HG03025 (cell line): ENCODE data around the gene RAB6C.
"Not testable (repeated sequence)": the region's sequence is repeated elsewhere in the genome, so short reads cannot be mapped to it uniquely, and the experiment has no call there.

ENCODE experiments used
- ATAC-seq: cut with Tn5 transposase; IDR thresholded peaks from one replicate; pipeline ENCODE4 v1.9.1; 2021; ENCODE audit warnings: mild to moderate bottlenecking, moderate library complexity; ENCODE audit not compliant: unreplicated experiment, low FRiP score

Gene RAB6C

DNA sequence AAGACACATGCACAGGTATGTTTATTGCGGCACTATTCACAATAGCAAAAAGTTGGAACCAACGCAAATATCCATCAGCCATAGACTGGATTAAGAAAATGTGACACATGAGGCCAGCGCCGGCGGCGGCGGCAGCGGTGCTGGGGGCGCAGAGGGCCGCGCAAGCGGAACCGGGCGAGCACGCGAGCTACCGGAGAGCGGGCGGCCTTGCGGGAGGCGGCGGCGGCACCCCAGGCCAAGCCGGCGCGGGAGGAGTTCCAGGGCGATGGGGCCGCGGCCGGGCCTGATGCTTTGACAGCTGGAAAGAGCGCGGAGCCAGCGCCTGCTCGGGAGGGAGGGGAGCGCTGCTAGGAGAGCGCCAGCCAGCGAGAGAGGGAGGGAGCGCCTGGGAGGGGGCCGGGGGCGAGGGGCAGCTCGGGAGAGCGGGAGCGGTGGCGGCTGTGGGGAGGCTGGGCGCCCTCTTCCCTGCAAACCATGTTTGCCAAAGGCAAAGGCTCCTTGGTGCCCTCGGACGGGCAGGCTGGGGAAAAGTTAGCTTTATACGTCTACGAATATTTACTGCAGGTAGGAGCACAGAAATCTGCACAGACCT lies 13.0 kb downstream of the RAB6C start:
- ATAC-seq: not testable (repeated sequence)

DNA sequence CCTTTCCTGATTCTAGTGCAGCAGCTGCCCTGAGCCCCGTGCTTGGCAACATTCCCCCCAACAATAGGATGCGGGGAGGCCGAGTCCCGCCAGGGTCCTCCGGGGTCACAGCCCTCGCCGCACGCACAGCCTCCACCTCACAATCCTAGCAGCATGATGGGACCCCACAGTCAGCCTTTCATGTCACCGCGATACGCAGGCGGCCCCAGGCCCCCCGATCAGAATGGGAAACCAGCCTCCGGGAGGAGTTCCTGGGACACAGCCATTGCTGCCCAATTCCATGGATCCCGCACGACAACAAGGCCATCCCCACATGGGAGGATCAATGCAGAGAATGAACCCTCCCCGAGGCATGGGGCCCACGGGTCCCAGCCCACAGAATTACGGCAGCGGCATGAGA lies 13.7 kb downstream of the RAB6C start:
- ATAC-seq: not testable (repeated sequence)

DNA sequence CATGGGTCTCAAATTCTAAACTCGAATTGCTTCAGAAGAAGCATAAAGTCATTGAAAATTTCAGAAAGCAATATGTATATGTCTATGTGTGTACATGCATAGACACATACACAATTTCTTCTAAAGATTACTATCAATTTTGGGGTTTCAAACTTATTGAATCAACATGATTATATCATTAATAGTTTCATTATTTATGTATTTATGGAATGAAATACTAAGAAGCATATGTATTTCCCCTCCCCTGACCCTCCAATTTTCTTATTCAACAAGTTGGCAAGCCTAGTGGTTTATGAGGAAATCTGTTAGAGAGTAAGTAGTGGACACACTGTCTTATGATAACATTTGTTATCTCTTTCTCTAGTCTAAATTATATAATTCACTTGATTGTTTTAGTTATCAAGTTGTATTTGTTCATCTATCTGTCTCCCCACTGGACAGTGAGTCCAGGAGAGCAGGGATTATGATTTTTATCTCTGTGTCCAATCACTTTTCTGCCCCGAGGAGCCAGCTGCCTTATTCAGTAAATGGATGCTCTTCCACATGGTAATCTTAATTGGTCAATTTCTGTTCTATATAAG lies 17.3 kb downstream of the RAB6C start:
- not testable (repeated sequence) for ATAC-seq

DNA sequence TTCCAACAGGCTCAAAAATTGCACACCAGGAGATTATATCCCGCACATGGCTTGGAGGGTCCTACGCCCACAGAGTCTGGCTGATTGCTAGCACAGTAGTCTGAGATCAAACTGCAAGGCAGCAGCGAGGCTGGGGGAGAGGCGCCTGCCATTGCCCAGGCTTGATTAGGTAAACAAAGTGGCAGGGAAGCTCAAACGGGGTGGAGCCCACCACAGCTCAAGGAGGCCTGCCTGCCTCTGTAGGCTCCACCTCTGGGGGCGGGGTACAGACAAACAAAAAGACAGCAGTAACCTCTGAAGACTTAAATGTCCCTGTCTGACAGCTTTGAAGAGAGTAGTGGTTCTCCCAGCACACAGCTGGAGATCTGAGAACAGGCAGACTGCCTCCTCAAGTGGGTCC lies 19.3 kb downstream of the RAB6C start:
- not testable (repeated sequence) for ATAC-seq

DNA sequence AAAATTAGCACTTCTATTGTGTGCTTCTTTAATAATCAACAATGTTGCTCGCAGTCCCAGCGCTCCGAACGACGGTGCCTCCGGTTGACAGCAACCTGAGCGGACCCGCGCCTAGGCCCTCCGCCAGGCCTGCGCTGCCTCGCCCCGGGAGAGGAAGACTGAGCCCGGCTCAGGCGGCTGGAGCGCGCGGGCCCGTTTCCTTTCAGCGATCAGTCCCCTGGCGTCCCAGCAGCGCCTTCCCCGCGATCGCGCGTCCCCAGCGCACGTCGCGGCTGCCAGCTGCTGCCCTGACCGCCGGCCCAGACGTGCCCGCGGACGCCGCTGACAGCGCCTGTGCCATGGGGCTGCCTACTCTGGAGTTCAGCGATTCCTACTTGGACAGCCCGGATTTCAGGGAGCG lies 26.4 kb downstream of the RAB6C start:
- not testable (repeated sequence) for ATAC-seq

DNA sequence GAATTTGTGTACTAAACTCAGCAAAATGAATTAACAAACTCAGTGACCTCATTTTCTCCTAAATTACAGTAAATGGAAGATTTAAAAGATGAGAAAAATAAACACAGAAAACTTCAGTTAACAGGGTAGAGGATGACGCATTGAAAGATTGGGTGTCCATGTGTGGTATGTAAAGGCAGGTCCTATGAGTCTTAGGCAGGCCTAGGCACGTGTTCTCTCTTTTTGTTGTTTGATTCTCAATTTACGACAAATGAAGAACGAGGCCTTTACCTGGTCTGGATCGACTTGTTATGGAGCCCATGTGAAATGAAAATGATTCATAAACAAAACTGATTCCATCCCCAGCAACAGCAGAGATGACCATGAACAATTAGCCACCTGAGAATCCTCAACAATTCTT lies 37.2 kb downstream of the RAB6C start:
- not testable (repeated sequence) for ATAC-seq

DNA sequence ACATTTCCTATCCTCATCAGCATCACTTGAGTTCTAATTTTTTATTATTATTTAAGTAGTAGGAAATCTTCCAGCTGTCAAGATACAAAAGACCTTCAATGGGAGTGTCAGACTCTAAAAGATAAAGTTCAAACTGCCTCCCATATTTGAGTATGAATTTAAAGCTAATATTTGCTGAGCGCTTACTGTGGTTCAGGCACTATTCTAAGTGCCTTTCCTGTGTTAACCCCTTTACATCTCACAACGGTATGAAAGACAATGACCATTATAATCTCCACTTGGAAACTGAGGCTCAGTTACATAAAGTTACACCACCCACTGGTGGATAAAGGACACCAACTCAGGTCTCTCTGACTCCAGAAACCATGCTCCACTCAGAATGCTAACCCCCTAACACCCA lies 39.9 kb downstream of the RAB6C start:
- no peak for ATAC-seq

DNA sequence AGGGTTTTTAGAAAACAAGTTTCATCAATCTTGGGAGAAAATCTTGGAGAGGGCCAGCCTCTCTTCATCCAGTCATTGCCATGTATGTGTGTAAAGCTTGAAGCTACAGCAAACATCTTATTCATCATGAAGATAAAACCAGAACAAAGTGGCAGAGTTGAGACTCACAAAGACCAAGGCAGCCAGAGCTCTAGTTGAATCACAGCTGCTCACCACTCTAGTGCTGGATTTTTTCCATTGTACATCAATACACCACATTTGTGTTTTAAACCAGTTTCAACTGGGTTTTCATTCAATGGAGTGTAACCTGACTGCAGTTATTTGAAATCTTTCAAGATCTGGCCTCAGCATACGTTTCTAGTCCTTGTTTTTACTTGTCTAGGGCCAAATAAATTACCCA lies 40.6 kb downstream of the RAB6C start:
- not testable (repeated sequence) for ATAC-seq

DNA sequence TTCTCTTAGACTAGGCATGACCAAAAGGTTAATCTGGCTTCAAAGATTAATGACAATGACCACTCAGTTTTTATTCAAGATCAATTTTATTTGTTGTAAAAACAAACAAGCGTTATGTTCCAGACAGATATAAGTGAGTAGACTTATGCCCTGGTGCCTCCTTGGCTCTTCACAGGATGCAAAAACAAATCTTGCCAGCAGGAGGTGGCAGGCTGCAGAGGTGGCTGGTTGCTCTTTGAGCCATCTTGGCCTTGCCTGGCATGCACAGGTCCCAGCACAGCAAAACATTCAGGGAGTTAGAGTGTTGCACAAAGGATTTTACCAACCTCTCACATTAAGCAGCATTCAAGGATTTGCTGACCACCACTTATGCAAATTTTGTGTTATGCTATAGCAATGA lies 46.5 kb downstream of the RAB6C start:
- ATAC-seq: not testable (repeated sequence)
